GDM1 (cell line): Measurements from ENCODE around the gene CDT1.

Experiments used
- DNase-seq: peaks from one replicate; lab custom pipeline; 2025; lab: John Stamatoyannopoulos, UW

CDT1 gene

DNA sequence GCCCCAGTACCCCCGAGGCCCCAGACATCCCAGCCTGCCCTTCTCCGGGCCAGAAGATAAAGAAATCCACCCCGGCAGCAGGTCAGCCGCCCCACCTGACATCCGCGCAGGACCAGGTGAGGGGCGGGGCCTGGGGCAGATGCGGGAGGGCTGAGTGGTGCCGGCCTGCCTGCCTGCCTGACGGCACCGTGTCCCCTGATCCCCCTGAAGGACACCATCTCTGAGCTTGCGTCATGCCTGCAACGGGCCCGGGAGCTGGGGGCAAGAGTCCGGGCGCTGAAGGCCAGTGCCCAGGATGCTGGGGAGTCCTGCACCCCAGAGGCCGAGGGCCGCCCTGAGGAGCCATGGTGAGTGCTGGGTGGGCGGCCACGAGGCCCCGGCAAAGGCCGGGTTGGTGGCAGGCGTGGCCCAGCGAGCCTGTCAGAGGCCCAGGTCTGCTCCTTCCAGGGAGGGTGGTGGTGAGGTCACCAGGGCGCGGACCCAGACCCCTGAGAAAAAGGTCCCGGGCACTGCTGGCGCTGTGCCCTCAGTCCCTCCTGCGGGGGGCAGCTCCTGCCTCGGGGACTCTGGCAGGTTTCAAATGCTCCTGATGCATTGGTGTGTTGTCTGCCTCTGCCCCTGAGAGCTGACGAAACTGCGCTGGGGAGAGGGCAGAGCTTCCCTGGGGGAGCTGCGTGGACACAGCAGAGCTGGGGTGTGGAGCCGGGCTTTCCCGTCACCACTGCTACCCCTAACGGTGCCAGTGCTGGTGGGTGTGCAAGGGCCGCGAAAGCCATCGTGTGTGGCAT, 1.2 kb downstream of the CDT1 start:
- no peak for DNase-seq

DNA sequence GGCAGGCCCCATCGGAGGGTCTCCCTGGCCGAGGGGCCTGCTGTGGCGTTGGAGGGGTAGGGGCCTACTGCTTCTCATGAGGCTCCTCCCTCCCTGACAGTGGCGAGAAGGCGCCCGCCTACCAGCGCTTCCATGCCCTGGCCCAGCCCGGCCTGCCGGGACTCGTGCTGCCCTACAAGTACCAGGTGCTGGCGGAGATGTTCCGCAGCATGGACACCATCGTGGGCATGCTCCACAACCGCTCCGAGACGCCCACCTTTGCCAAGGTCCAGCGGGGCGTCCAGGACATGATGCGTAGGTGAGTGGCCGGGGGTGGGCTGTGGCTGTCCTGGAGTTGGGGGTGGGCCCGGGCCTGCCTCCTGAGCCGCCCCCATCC, 1.7 kb downstream of the CDT1 start:
- DNase-seq, result no peak

DNA sequence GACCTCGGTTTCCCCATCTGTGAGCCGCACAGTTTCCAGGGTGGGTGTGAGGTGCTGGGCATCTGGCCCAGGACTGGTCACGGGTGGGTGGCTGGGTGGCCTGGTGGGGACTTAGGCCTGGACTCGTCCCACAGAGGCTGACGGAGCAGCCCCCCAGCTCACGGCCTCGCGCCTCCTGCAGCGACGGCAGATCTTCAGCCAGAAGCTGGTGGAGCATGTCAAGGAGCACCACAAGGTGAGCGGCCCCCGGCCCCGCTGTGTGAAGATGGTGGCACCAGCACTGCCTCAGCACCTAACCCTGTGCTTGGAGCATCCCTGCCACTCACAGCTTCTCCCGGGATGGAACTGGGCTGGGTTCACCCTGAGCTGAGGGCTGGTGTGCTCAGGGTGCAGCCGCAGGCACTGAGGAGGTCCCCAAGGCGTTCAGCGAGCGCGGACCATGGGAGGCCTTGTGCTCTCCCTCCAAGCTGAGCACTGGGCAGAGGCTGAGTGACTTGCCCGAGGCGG, 2.4 kb downstream of the CDT1 start:
- no peak for DNase-seq

DNA sequence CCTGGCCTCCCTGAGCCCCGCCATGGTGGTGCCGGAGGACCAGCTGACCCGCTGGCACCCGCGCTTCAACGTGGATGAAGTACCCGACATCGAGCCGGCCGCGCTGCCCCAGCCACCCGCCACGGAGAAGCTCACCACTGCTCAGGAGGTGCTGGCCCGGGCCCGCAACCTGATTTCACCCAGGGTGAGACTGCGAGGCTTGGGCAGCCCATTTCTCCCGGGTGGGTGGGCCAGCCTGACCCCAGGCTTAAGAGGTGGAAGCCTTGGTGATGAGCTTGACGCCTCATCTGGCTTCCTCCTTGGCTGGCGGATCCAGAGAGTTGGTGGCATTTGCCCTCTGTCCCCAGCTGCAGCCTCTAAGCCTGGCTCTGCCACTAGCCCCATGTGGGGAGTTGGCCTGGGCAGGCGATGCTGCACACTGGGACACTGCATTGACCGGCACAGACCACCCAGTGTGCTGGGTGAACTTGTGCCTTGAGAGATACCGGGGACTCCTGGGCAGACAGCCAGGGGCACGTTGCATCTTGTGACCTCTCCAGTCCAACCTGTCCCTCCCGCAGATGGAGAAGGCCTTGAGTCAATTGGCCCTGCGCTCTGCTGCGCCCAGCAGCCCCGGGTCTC, 3.0 kb downstream of the CDT1 start:
- DNase-seq, result no peak

- DNase-seq, result no peak
These were observed 3.6 kb downstream of the CDT1 start for GRCh38 chr16:88807142-88807625.

GRCh38 chr16:88807626-88808453, 4.3 kb downstream of the CDT1 start:
- DNase-seq, result no peak

GRCh38 chr16:88809068-88809675, 5.6 kb downstream of the CDT1 start:
- no peak for DNase-seq

DNA sequence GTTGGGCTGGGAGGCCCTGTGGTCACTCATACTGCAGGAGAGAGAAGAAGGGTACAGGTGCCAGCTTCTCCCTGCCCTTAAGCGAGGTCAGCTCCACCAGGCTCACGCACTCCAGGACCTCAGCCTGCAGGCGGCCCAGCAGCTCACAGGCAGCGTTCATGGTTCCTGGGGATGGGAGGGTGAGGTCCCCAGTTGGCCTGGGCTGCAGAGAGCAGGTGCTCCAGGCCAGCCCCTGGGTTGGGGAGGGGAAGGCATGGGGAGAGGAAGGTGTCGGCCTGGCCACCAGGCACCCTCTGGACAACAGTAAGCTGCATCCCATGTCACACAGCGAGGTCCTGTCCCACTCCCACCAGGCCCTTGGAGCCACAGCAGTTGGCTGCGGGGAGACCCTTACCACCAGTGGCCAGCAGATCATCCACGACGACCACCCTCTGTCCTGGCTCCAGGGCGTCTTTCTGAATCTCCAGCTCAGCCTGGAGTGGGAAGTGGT, 6.1 kb downstream of the CDT1 start:
- DNase-seq, result no peak

DNA sequence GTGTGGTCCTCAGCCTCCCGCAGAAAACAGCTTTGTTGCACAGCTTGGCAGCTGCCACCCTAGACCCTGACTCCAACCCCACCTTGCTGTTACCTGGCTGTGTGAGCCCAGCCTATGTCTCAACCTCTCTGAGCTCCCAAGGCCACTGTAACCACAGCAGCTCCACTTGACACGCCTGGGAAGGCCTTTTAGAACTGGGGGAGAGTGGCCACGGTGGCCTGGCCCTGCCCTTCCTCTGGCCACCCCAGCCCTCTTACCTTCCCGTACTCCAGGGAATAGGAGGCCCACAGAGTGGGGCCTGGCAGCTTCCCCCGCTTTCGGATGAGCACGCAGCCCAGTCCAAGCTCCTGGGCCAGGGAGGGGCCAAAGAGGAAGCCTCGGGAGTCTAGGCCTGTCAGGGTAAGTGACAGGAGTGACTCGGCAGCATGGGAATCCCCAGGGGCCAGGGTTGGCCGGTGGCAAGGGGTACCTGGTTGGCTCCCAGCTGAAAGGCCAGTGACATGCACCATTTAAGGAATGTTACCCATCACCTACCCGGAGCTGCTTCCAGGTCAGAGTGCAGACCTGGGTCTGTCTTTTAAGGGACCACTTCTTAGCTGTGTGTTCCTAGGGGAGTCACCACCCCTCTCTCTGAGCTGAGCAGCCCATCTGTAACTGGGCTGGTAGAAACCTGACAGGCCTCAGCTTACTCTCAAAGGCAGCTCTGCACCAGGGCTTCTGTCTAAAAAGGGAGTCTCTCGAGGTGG, 6.8 kb downstream of the CDT1 start:
- DNase-seq, result no peak

GRCh38 chr16:88810912-88811768, 7.6 kb downstream of the CDT1 start:
- peak; percentile 75 for DNase-seq

DNA sequence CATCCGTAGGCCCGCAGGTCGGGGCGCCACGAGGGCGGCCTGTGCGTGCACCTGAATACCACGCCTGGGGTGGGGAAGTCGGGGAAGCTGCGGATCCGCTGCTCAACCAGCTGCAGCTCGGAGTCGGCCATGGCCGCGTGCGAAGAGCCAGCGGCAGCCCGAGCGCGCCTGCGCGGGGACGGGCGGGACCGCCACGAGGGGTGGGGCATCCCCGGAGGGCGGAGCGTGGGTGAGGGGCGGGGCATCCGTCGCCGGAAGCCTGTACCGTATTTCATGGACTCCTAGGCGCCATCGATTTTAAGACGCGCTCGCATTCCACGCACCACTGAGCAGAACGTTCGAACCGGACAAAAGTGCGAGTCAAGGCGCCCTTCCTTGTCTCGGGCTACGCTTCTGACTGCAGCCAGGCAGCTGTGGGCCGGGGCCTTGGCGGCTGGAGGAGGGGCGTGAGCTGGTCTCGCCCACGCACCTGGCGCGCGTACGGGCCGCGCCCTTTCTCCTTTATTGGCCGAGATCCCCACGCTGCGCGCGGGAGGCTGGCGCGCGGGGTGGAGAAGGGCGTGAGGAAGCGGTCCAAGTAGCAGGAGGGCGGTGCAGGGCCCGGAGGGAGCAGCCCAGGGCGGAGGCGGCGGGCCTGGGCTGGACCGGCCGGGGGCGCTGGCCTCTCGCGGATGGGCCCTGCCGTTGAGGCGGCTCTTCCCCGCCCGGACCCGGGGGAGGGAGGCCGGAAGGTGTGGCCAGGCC, 8.4 kb downstream of the CDT1 start, which contains the start of gene APRT:
TSS of gene APRT (minus strand) at position 160 of the 744 bp plus-strand sequence. CDS start at position 131, 29 bp downstream.
- peak; percentile 88 for DNase-seq

DNA sequence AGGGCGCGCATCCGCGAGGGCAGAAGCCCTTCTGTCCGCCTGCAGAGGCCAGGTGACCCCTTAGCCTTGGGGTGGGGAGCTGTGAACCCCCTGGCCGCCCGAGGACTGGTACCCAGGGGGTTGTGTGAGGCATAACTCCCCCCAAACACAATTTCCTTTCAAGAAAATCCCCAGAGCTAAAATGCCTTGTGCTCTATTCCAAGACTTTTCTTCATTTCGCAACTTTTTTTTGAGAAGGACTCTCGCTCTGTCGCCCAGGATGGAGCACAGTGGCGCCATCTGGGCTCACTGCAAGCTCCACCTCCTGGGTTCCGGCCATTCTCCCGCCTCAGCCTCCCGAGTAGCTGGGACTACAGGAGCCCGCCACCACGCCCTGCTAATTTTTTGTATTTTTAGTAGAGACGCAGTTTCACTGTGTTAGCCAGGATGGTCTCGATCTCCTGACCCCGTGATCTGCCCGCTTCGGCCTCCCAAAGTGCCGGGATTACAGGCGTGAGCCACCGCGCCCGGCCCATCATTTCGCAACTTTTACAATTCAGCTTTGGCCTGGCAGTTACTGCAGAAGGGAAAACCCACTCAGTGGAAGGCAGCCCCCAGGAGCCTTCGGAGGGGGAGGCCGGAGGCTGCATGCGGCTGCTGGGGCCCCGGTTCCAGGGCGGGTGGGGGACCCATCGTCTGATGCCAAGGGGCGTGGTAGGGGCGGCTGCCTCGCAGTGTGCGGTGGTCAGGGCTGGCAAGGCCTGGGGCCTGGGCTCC, 9.1 kb downstream of the CDT1 start:
- DNase-seq, result no peak

DNA sequence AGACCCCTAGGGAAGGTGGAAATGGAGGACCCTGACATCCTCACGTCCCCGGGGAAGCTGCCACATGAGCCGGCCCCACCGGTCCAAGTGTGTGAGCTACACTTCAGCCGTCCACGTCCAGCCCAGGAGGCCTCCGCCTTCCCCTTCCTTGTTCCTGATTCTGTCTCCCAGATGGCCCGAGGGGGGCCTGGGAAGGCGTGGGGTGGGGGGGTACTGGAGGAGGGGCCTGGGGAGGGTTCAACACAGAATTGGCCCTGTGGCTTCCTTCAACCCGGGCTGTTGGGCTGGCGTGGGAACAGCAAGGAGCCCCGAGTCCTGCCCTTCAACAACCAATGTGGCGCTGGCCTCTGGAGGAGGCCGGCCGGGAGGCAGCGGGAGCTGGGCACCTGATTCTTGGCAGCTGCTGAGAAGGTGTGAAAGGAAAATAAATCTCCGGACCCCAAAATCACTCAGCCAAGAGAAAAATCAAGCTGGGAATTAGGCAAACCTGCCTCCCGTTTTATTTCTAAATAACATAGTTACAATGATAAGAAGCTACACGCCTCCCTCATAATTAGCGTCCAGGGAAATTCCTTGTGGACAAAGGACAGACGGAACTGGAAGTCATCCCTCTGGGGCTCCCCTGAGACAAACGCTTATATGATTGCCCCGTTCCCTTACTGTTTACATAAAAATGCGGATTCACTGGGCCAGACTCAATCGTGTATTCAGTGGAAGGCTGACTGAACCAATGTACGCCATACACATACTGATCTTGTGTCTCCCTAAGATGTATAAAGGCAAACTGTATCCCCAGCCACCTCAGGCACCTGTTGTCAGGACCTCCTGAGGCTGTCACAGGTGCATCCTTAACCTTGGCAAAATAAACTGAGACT, 9.9 kb downstream of the CDT1 start:
- DNase-seq, result no peak

DNA sequence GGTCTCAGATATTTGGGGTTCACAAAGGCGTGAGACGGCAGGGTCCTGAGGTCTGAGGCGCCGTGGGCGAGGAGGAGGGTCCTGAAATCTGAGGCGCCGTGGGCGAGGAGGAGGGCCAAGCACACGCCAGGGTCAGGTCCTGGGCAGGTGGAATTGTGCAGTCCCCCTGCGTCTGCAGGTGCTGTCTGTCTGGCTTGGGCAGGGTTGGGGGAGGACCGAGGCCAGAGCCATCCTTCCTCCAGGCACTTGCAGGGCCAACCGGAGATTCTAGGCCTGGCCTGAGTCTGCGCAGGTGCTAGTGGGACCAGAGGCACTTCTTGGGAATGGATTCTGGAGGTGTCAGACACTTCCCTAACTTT, 10.5 kb downstream of the CDT1 start:
- no peak for DNase-seq

- DNase-seq, result no peak
These were observed 11.6 kb downstream of the CDT1 start for GRCh38 chr16:88815227-88815626.

- DNase-seq, result peak; percentile 45
These were observed 12.5 kb downstream of the CDT1 start for GRCh38 chr16:88815901-88816589.
